Measurements from ENCODE around the gene FHIP1B.

GRCh38 chr11:6225896-6226295, 8.5 kb downstream of the FHIP1B start:
- no peak for TF ChIP-seq ZNF274 (IDR thresholded peaks at IDR 0.05; ENCODE audit: low read depth, low read length)
- TF ChIP-seq SUZ12 (IDR thresholded peaks at IDR 0.05; ENCODE audit: extremely low read depth, insufficient read depth, insufficient read length): no peak
